GM12874 (cell line): ENCODE data around the gene POC1B.

Experiments used
- CTCF ChIP-seq: IDR thresholded peaks from 2 replicates; pipeline ENCODE4 v1.5.1; 2011; ENCODE audit warnings: low read depth, mild to moderate bottlenecking, control low read depth, low read length, moderate library complexity; ENCODE audit not compliant: insufficient read depth

POC1B gene

GRCh38 chr12:89547101-89547500 lies 21.3 kb upstream of the POC1B start:
- TF ChIP-seq CTCF = no peak

- no peak for TF ChIP-seq CTCF
Observed at GRCh38 chr12:89546151-89546550, 20.3 kb upstream of the POC1B start.

- no peak for TF ChIP-seq CTCF
Observed at GRCh38 chr12:89544681-89545184, 18.9 kb upstream of the POC1B start.

- no peak for TF ChIP-seq CTCF
Observed at GRCh38 chr12:89544022-89544421, 18.2 kb upstream of the POC1B start.

- TF ChIP-seq CTCF = peak; percentile 82
Observed at GRCh38 chr12:89542912-89543592, 17.2 kb upstream of the POC1B start.

GRCh38 chr12:89542236-89542635 lies 16.4 kb upstream of the POC1B start:
- no peak for TF ChIP-seq CTCF

GRCh38 chr12:89540586-89540985 lies 14.7 kb upstream of the POC1B start:
- no peak for TF ChIP-seq CTCF
